Stomach smooth muscle (tissue), 2 donors: ENCODE measurements around the gene AVPR2.

ENCODE experiments used
- H3K27ac ChIP-seq: one replicate; pipeline ENCODE4 v1.7.0; 2013; ENCODE audit warnings: mild to moderate bottlenecking, low read length, inconsistent platforms
- H3K27me3 ChIP-seq, 2 donors: one replicate each; pipeline ENCODE4 v1.7.0; 2013; ENCODE audit warnings: low read length in 2 of 2; ENCODE audit not compliant: insufficient read depth in 2 of 2, control insufficient read depth in 1 of 2
- H3K36me3 ChIP-seq, 2 donors: one replicate each; pipeline ENCODE4 v1.7.0; 2013; ENCODE audit warnings: low read length in 2 of 2; ENCODE audit not compliant: control insufficient read depth in 2 of 2, insufficient read depth in 2 of 2
- H3K4me1 ChIP-seq: one replicate; pipeline ENCODE4 v1.7.0; 2013; ENCODE audit warnings: low read length; ENCODE audit not compliant: control insufficient read depth, insufficient read depth
- H3K4me3 ChIP-seq, 2 donors: one replicate each; pipeline ENCODE4 v1.7.0; 2013; ENCODE audit warnings: low read length in 2 of 2
- H3K9ac ChIP-seq, 2 donors: one replicate each; pipeline ENCODE4 v1.7.0; 2013; ENCODE audit warnings: low read length in 2 of 2, mild to moderate bottlenecking in 1 of 2
- H3K9me3 ChIP-seq, 2 donors: one replicate each; pipeline ENCODE4 v1.7.0; 2013; ENCODE audit warnings: low read length in 2 of 2; ENCODE audit not compliant: control insufficient read depth in 2 of 2
- donor health status: healthy.
- donor health status: Pancreatic carcinoma.

The AVPR2 gene

GRCh38 chrX:153879741-153880439 lies 24.6 kb upstream of the AVPR2 start:
- H3K9me3 ChIP-seq = no peaks in the 10 kb centered on the region
- peaks cover 22 to 54% of the 10 kb centered on the region in 2 donors for H3K27me3 ChIP-seq
- H3K9ac ChIP-seq = no peak overlapping the region
- H3K4me1 ChIP-seq = no peaks in the 10 kb centered on the region
- no peak overlapping the region for H3K27ac ChIP-seq
- H3K36me3 ChIP-seq = no peaks in the 10 kb centered on the region
- H3K4me3 ChIP-seq = no peak overlapping the region

- Histone ChIP-seq H3K4me3 (no peak overlapping the region), H3K9me3 (no peaks in the 10 kb centered on the region), H3K9ac (no peak overlapping the region), H3K4me1 (peaks cover 2% of the 10 kb centered on the region), H3K36me3 (no peaks in the 10 kb centered on the region), H3K27me3 (peaks cover 27 to 59% of the 10 kb centered on the region in 2 donors), H3K27ac (no peak overlapping the region)
Observed at GRCh38 chrX:153880440-153880815, 24.0 kb upstream of the AVPR2 start.

GRCh38 chrX:153881281-153881680 lies 23.2 kb upstream of the AVPR2 start:
- no peak overlapping the region for H3K4me3 ChIP-seq
- peaks cover 6% of the 10 kb centered on the region for H3K4me1 ChIP-seq
- H3K27me3 ChIP-seq = peaks cover 27 to 58% of the 10 kb centered on the region in 2 donors
- H3K9me3 ChIP-seq = no peaks in the 10 kb centered on the region
- H3K9ac ChIP-seq = no peak overlapping the region
- H3K36me3 ChIP-seq = no peaks in the 10 kb centered on the region
- no peak overlapping the region for H3K27ac ChIP-seq

GRCh38 chrX:153882086-153882498 lies 22.4 kb upstream of the AVPR2 start:
- no peaks in the 10 kb centered on the region for H3K36me3 ChIP-seq
- no peaks in the 10 kb centered on the region for H3K9me3 ChIP-seq
- peaks cover 8% of the 10 kb centered on the region for H3K4me1 ChIP-seq
- H3K4me3 ChIP-seq = no peak overlapping the region
- no peak overlapping the region for H3K9ac ChIP-seq
- H3K27ac ChIP-seq = no peak overlapping the region
- H3K27me3 ChIP-seq = peaks cover 31 to 62% of the 10 kb centered on the region in 2 donors

GRCh38 chrX:153882557-153882956 lies 21.9 kb upstream of the AVPR2 start:
- Histone ChIP-seq H3K36me3 (no peaks in the 10 kb centered on the region), H3K27ac (no peak overlapping the region), H3K4me1 (peaks cover 8% of the 10 kb centered on the region), H3K9me3 (no peaks in the 10 kb centered on the region), H3K27me3 (peaks cover 31 to 67% of the 10 kb centered on the region in 2 donors), H3K4me3 (no peak overlapping the region), H3K9ac (no peak overlapping the region)

GRCh38 chrX:153883163-153883843 lies 21.2 kb upstream of the AVPR2 start:
- Histone ChIP-seq H3K4me3 (peak overlapping the region in 1 of 2 donors; percentile 22), H3K36me3 (no peaks in the 10 kb centered on the region), H3K27me3 (peaks cover 27 to 66% of the 10 kb centered on the region in 2 donors), H3K9ac (no peak overlapping the region), H3K4me1 (peaks cover 8% of the 10 kb centered on the region), H3K27ac (no peak overlapping the region), H3K9me3 (no peaks in the 10 kb centered on the region)

- Histone ChIP-seq H3K9ac (no peak overlapping the region), H3K27ac (no peak overlapping the region), H3K4me1 (peaks cover 8% of the 10 kb centered on the region), H3K27me3 (peaks cover 27 to 61% of the 10 kb centered on the region in 2 donors), H3K36me3 (no peaks in the 10 kb centered on the region), H3K4me3 (no peak overlapping the region), H3K9me3 (no peaks in the 10 kb centered on the region)
Observed at GRCh38 chrX:153884136-153884535, 20.3 kb upstream of the AVPR2 start.

- Histone ChIP-seq H3K9me3 (no peaks in the 10 kb centered on the region), H3K4me1 (peaks cover 8% of the 10 kb centered on the region), H3K4me3 (no peak overlapping the region), H3K27me3 (peaks cover 27 to 60% of the 10 kb centered on the region in 2 donors), H3K36me3 (no peaks in the 10 kb centered on the region), H3K27ac (no peak overlapping the region), H3K9ac (no peak overlapping the region)
Observed at GRCh38 chrX:153884590-153884989, 19.9 kb upstream of the AVPR2 start.

GRCh38 chrX:153885208-153885787 lies 19.2 kb upstream of the AVPR2 start:
- Histone ChIP-seq H3K36me3 (no peaks in the 10 kb centered on the region), H3K4me3 (peak overlapping the region in 1 of 2 donors; percentile 35), H3K27me3 (peaks cover 27 to 57% of the 10 kb centered on the region in 2 donors), H3K4me1 (peaks cover 8% of the 10 kb centered on the region), H3K9ac (no peak overlapping the region), H3K27ac (no peak overlapping the region), H3K9me3 (no peaks in the 10 kb centered on the region)

- Histone ChIP-seq H3K27me3 (peaks cover 27 to 53% of the 10 kb centered on the region in 2 donors), H3K4me1 (peaks cover 8% of the 10 kb centered on the region), H3K4me3 (peak within 1 kb of the TSS in 1 of 2 donors; percentile 35), H3K36me3 (no peaks in the 10 kb centered on the region), H3K27ac (no peak within 1 kb of the TSS), H3K9me3 (no peaks in the 10 kb centered on the region), H3K9ac (no peak within 1 kb of the TSS)
Observed at GRCh38 chrX:153885968-153886903, 18.2 kb upstream of the AVPR2 start, which contains the start of gene L1CAM. Gene L1CAM, minus strand, starts transcription at chrX:153886173. Its CDS starts 10,337 bp downstream, at chrX:153875836.
